Right lobe of liver (tissue), 6 donors: ENCODE data around the gene SLC25A38. TPM values are rescaled to one million over a fixed set of nuclear protein-coding genes. Genes with fewer than 3 reads are reported as not detected.
A peak's percentile ranks its signal among the peaks of the same experiment; 100 is the strongest.

Experiments used
- ATAC-seq, 4 donors: fragments of 200-7000 bp; cut with Tn5 transposase; one replicate each; pipeline ENCODE4 v1.9.1; 2020; ENCODE audit warnings: mild to moderate bottlenecking in 4 of 4, moderate library complexity in 4 of 4
- DNase-seq, 3 donors: peaks; one replicate each; pipeline ENCODE4 v3.0.0-alpha.2; 2020
- H3K27ac ChIP-seq, 3 donors: fragments of 200-600 bp; one replicate each; pipeline ENCODE4 v1.8.0; 2022
- H3K27me3 ChIP-seq, 2 donors: fragments of 200-600 bp; one replicate each; pipeline ENCODE4 v1.8.0; 2022
- H3K36me3 ChIP-seq, 4 donors: fragments of 200-600 bp; sonication (generic) in 1 of 4; one replicate each; pipeline versions ENCODE4 v1.5.1 to v1.8.0; 2017 to 2022; ENCODE audit warnings: control low read depth in 1 of 4
- H3K4me1 ChIP-seq, 4 donors: fragments of 200-600 bp; sonication (generic) in 1 of 4; one replicate each; pipeline versions ENCODE4 v1.5.1 to v1.8.0; 2017 to 2022; ENCODE audit warnings: control low read depth in 1 of 4
- H3K4me3 ChIP-seq, 3 donors: fragments of 200-600 bp; one replicate each; pipeline ENCODE4 v1.8.0; 2022
- H3K9me3 ChIP-seq, 4 donors: fragments of 200-600 bp; sonication (generic) in 1 of 4; one replicate each; pipeline versions ENCODE4 v1.5.1 to v1.8.0; 2017 to 2022; ENCODE audit warnings: control low read depth in 1 of 4
- POLR2A ChIP-seq: fragments of 450-650 bp; IDR thresholded peaks from one replicate; pipeline ENCODE4 v1.6.1; 2017; ENCODE audit warnings: antibody characterized with exemption, mild to moderate bottlenecking
- WGBS: methylation state at CpG from one replicate; pipeline ENCODE4 v1.1.6; 2018; ENCODE audit warnings: low coverage, low lambda C conversion rate; ENCODE audit not compliant: insufficient coverage; ENCODE audit errors: missing lambda C conversion rate; 5-methylcytosine and 5-hydroxymethylcytosine counted together
- intact Hi-C, 2 donors: fragments of 100-400 bp; cut with DNase I; formaldehyde crosslinking; loops; one replicate each; pipeline versions ENCODE4 v1.11.2 to v1.14.1; 2022
- total RNA-seq, 6 experiments: library from RNA; depleted of rRNA in 2 of 6; stranded (reverse); fragments of >200 nt in 2 of 6; fragmentation: NEBNext Ultra II Directional in 3 of 6; extraction: Animal tissue kit (Norgen Biotek cat#: 25700) in 3 of 6; gene quantifications; one replicate each; pipeline versions ENCODE4 v1.1.0 to v1.2.4, GENCODE V29; 2016 to 2023
- TF ChIP-seq, protein P1 (sequence below), 4 donors: fragments of 200-600 bp in 3 of 4; fragments of 450-650 bp in 1 of 4; IDR thresholded peaks; one replicate each; pipeline versions ENCODE4 v1.5.1 to v1.8.0; 2016 to 2022; ENCODE audit warnings: antibody characterized with exemption in 4 of 4, mild to moderate bottlenecking in 2 of 4
- donor health status: DM: no; HTN: yes; CAD: no.
- donor health status: DM: no; HTN: no; CAD: no.
- donor health status: DM: no; HTN: no; CAD: no.
- donor health status: DM: no; HTN: yes; CAD: no.
- donor health status: DM: no; HTN: yes; CAD: no.

Gene SLC25A38
- total RNA-seq, 6 experiments from 2014 or later: 20.9 to 36.7 (median 23.6) TPM

DNA sequence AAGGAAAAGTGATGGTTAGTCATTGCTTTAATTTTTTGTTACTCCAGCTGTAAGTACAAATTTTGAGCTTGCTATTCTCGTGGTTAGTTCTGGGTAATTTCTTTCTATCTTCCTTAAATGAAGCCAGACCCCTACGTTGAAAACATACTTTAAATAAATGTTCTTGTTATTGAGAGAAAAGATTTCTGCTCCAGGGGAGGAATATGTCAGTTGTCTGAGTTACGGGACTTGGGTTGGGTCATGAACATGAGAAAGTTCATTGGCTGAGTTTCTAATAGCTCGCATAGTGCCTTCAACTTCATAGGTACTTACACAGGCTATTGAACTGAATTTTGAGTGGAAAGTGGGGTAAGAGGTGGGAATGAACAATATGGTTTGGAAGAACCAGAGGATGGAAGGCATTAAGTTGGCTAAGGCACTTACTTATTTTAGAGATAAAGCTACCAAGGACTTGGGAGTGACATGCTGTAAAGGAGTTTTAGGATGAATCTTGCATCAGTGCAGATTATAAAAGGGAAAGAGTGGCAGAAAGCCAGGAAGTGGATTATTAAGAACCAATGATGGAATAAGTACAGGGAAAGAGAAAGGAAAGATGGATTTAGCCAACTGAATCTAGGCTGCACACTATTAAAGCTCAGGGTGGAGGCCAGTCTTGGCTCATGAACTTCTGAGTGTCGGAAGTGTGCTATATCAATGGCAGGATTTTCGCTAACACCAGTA is 24.8 kb downstream of the SLC25A38 start:
- H3K27me3 ChIP-seq: no peaks in the 10 kb centered on the region
- TF ChIP-seq, protein P1, sequence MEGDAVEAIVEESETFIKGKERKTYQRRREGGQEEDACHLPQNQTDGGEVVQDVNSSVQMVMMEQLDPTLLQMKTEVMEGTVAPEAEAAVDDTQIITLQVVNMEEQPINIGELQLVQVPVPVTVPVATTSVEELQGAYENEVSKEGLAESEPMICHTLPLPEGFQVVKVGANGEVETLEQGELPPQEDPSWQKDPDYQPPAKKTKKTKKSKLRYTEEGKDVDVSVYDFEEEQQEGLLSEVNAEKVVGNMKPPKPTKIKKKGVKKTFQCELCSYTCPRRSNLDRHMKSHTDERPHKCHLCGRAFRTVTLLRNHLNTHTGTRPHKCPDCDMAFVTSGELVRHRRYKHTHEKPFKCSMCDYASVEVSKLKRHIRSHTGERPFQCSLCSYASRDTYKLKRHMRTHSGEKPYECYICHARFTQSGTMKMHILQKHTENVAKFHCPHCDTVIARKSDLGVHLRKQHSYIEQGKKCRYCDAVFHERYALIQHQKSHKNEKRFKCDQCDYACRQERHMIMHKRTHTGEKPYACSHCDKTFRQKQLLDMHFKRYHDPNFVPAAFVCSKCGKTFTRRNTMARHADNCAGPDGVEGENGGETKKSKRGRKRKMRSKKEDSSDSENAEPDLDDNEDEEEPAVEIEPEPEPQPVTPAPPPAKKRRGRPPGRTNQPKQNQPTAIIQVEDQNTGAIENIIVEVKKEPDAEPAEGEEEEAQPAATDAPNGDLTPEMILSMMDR (IDR thresholded peaks at IDR 0.05): no peak
- TF ChIP-seq POLR2A: no peak
- H3K9me3 ChIP-seq: no peaks in the 10 kb centered on the region
- intact Hi-C loops: no loop called here
- DNase-seq (no peak), ATAC-seq (no peak)
- H3K27ac ChIP-seq: no peak overlapping the region
- peak overlapping the region; percentile 74 to 96 (median 87) for H3K4me3 ChIP-seq
- H3K36me3 ChIP-seq: peaks cover 4 to 49% (median 21%) of the 10 kb centered on the region in 4 donors
- peaks cover 0 to 14% (median 3%) of the 10 kb centered on the region in 4 donors for H3K4me1 ChIP-seq
- 59% methylated on average over 4 of the region's 6 CpGs for WGBS

DNA sequence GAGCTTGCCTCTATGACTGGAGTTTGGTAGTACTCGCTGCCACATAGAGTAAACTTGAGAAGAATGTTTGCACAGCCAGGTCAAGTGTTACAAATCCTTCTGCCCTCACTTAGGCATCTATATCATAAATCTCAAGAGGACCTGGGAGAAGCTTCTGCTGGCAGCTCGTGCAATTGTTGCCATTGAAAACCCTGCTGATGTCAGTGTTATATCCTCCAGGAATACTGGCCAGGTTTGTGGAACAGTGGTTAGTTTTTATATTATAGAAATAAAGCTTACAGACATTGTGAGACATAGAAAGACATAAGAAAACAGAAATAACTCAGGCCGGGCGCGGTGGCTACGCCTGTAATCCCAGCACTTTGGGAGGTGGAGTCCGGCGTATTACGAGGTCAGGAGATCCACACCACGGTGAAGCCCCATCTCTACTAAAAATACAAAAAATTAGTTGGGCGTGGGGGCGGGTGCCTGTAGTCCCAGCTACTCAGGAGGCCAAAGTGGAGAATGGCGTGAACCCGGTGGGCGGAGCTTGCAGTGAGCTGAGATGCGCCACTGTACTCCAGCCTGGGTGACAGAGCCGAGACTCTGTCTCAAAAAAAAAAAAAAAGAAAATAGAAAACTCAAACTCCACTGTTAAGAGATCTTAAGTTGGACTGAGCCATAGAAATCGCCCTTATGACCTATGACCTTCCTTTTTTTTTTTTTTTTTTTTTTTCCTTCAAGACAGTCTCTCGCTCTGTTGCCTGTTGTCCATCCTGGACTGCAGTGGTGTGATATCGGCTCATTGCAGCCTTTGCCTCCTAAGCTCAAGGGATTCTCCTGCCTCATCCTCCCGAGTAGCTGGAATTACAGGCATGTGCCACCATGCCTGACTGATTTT is 25.6 kb downstream of the SLC25A38 start:
- no peaks in the 10 kb centered on the region for H3K27me3 ChIP-seq
- peaks cover 0 to 14% (median 3%) of the 10 kb centered on the region in 4 donors for H3K4me1 ChIP-seq
- no peak for ATAC-seq
- DNase-seq: no peak
- H3K27ac ChIP-seq: no peak overlapping the region
- no peak overlapping the region for H3K4me3 ChIP-seq
- intact Hi-C loops: no loop called here
- TF ChIP-seq POLR2A: no peak
- TF ChIP-seq, protein P1 (IDR thresholded peaks at IDR 0.05): no peak
- 83% methylated on average over 10 of the region's 21 CpGs for WGBS
- peaks cover 7 to 57% (median 25%) of the 10 kb centered on the region in 4 donors for H3K36me3 ChIP-seq
- H3K9me3 ChIP-seq: no peaks in the 10 kb centered on the region

DNA sequence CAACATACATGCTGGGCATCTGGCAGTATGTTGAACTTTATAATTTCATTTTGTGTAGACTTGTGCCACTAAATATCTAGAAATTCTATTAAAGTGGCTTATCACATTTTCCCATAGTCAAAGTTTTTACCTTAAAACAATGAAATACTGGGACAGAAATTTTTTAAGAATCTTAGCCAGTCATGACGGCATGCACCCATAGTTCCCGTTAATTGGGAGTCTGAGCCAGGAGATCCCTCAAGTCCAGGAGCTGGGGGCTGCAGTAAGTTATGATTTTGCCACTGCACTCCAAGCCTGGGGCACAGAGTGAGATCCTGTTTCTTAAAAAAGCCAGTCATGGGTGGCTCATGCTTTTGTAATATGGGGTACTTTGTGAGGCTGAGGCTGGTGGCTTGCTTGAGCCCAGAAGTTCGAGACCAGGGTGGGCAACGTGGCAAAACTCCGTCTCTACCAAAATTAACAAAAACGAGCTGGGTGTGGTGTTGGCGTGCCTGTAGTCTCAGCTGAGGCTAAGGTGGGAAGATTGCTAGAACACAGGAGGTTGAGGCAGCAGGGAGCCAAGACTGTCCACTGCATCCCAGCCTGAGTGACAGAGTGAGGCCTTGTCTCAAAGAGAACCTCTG is 26.5 kb downstream of the SLC25A38 start:
- no peak overlapping the region for H3K4me3 ChIP-seq
- H3K4me1 ChIP-seq: peaks cover 0 to 14% (median 3%) of the 10 kb centered on the region in 4 donors
- WGBS: 82% methylated on average over 7 of the region's 7 CpGs
- H3K36me3 ChIP-seq: peaks cover 7 to 60% (median 28%) of the 10 kb centered on the region in 4 donors
- H3K9me3 ChIP-seq: no peaks in the 10 kb centered on the region
- ATAC-seq: no peak
- no peak for DNase-seq
- no peak for TF ChIP-seq POLR2A
- TF ChIP-seq, protein P1 (IDR thresholded peaks at IDR 0.05): no peak
- no peak overlapping the region for H3K27ac ChIP-seq
- H3K27me3 ChIP-seq: no peaks in the 10 kb centered on the region
- intact Hi-C loops: no loop called here

DNA sequence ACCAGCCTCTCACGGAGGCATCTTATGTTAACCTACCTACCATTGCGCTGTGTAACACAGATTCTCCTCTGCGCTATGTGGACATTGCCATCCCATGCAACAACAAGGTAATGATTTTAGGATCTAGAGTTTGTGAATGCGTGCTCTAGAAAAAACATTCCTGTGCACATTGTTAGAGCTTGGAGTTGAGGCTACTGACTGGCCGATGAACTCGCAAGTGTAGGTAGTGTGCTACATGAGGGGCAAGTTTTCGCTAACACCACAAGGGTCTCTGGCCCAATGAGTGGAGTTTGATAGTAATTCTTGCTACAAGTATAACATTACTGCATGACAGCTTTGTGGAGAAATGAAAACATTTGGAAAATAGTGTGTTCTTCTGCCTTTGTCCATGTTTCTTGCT is 27.7 kb downstream of the SLC25A38 start:
- no peak overlapping the region for H3K27ac ChIP-seq
- no peak for TF ChIP-seq POLR2A
- TF ChIP-seq, protein P1 (IDR thresholded peaks at IDR 0.05): no peak
- 89% methylated on average over 7 of the region's 7 CpGs for WGBS
- ATAC-seq: no peak
- H3K27me3 ChIP-seq: no peaks in the 10 kb centered on the region
- intact Hi-C loops: no loop called here
- no peaks in the 10 kb centered on the region for H3K9me3 ChIP-seq
- peaks cover 7 to 60% (median 28%) of the 10 kb centered on the region in 4 donors for H3K36me3 ChIP-seq
- peaks cover 0 to 14% (median 3%) of the 10 kb centered on the region in 4 donors for H3K4me1 ChIP-seq
- no peak overlapping the region for H3K4me3 ChIP-seq
- no peak for DNase-seq
